NCI-H1417 (cell line): ENCODE measurements around the gene OR56A3.
A peak's percentile ranks its signal among the peaks of the same experiment; 100 is the strongest.
"Not testable (repeated sequence)": the region's sequence is repeated elsewhere in the genome, so short reads cannot be mapped to it uniquely, and the experiment has no call there.

Experiments used
- DNase-seq, 3 experiments: peaks; one replicate each; lab custom pipeline; 2025; lab: John Stamatoyannopoulos, UW

The OR56A3 gene, protein sequence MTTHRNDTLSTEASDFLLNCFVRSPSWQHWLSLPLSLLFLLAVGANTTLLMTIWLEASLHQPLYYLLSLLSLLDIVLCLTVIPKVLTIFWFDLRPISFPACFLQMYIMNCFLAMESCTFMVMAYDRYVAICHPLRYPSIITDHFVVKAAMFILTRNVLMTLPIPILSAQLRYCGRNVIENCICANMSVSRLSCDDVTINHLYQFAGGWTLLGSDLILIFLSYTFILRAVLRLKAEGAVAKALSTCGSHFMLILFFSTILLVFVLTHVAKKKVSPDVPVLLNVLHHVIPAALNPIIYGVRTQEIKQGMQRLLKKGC

DNA sequence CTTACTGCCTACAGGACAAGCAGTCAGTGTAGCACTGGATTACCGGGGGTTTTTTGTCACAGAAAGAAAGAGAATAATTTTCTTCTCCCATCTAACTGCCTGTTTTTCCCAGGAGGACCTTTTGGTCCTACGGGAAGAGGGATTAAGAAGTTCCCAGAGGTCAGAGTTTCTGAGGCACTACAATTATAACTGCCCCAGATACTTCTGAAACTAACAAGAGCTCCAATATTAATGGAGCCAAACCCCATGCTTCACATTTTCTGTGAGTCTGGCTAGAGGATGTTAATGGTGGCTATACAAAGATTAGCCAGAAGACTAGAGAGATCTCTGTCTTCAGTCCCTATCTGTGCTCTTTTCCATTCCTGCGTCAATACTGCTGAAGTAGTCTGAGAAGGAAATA is at the start of gene OR56A3:
Gene OR56A3 (plus strand): TSS at position 301 of the 400 bp plus-strand sequence. CDS start 5,096 bp downstream, outside the sequence.
- no peak for DNase-seq

- DNase-seq, result no peak
Observed at GRCh38 chr11:5892908-5893307, 49.1 kb upstream of the OR56A3 start, which contains the start of gene OR52E5. OR52E5 (plus strand) TSS chr11:5893208; CDS start chr11:5900777, 7,569 bp downstream.

DNA sequence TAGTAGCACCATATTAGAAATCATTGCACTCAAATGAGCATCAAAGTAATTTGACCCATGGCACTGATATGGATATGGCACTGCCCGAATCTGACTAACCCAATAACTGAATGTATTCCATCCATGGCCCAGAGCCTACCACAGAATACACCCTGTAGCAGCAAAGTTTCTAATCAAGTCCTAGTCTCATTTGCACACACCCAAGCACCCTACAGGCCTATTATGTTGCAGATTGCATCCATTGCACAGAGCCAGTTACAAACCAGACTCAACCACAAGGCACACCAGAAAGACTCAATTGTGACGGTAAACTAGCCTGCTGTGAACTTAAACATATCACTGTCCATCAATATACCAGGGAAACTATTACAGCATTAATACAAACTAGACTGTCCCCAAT is 42.5 kb upstream of the OR56A3 start:
- no peak for DNase-seq

GRCh38 chr11:5910540-5910939 is 31.5 kb upstream of the OR56A3 start:
- DNase-seq, result no peak

DNA sequence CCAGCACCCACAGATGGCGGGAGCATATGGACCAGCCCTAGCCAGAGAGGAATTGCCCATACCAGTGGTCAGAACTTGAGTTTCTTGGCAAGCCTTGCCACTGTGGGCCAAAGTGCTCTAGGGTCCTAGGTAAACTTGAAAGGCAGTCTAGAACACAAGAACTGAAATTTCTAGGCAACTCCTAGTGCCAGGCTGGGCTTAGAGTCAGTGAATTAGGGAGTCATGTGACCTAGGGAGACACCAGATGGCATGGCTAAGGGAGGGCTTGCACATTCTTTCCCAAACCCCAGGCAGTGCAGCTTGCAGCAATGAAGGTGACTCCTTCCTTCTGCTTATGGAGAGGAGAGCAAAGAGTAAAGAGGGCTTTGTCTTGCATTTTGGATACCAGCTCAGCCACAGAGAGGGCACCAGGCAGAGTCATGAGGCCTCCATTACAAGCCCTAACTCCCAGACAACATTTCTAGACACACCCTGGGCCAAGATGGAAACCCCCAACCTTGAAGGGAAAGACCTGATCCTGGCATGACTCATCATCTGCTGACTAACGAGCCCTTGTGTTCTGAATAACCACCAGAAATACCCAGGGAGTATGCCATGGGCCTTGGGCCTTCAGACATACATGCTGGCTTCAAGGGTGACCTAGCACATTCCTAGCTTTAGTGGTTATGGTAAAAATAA is 19.2 kb upstream of the OR56A3 start:
- DNase-seq, result no peak

GRCh38 chr11:5923427-5923776 is 18.6 kb upstream of the OR56A3 start:
- DNase-seq, result no peak

- no peak for DNase-seq
Observed at GRCh38 chr11:5923794-5924193, 18.3 kb upstream of the OR56A3 start.

GRCh38 chr11:5928271-5928670 is 13.8 kb upstream of the OR56A3 start:
- DNase-seq, result no peak

DNA sequence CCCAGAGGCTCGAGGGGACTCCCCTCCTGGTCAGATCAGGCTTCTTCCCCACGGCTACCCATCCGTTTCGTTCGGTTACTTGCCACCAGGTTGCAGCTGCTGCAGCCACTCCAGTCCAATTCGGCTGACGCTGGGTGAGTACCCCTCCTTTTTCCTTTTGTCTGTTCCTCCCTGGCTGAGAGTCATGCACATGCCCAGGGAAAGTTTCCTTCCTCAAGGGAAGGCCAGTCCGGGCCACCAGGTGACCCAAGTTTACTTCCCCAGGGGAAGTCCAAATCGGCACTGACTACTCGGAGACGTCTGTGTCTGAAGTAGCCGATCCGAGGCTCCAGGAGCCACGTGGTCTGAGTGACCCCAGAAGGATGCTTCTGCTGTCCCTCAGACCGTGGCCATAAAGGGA is 13.2 kb upstream of the OR56A3 start:
- DNase-seq, result no peak

GRCh38 chr11:5929571-5930368 is 12.3 kb upstream of the OR56A3 start:
- no peak for DNase-seq

DNA sequence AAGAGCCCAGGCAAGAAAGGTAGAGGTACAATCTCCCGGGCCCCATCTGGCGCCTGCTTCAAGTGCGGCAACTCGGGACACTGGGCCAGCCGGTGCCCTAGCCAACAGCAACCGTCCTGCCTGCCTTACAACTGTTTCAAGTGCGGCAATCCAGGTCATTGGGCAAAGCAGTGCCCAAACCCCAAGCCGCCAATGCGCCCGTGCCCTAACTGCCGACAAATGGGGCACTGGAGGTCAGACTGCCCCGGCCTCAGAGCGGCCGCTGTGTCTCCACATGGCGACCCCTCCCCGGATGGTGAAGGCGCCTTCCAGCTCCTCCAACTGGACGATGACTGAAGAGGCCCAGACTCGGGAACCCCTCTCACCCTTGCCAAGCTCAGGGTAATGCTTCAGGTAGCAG is 11.4 kb upstream of the OR56A3 start:
- no peak for DNase-seq

GRCh38 chr11:5931061-5931460 is 11.0 kb upstream of the OR56A3 start:
- no peak for DNase-seq

DNA sequence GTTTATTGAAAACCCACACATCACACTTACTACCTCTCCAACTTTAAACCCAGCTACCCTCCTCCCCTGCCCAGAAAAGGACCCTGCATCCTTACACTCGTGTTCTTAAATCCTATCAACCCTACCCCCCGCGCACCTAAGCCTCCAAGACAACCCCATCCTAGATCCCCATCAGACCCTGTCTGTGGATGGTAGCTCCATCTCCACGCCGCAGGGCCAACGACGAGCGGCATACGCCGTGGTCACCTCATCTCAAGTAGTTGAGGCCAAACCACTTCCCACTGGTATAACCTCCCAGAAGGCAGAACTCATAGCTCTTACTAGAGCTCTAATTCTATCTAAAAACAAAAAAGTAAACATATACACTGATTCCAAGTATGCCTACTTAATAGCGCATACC is 9.4 kb upstream of the OR56A3 start:
- no peak for DNase-seq

GRCh38 chr11:5933116-5933515 is 8.9 kb upstream of the OR56A3 start:
- DNase-seq, result no peak

- DNase-seq, result peak in 2 of 3 experiments; percentile 43 to 74
Observed at GRCh38 chr11:5937868-5938602, 4.0 kb upstream of the OR56A3 start.

DNA sequence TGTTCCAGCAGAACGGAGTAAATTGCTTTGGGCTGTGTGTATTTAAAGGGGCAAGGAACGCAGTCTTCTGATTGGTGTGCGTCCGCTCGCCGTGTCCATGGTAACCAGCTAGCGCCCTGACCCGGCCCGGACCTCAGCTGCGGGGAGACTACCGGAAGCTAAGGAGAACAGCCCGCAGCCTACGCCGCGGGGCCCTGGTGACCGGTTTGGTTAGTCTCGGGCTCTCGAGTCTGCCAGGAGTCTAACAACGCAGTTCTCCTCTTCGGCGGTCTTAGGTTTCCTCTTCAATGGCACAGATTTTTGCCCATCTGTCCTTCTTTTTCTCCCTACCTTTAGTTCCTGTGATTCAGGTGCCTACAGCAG is 3.5 kb upstream of the OR56A3 start:
- DNase-seq, result peak in 2 of 3 experiments; percentile 67 to 82

DNA sequence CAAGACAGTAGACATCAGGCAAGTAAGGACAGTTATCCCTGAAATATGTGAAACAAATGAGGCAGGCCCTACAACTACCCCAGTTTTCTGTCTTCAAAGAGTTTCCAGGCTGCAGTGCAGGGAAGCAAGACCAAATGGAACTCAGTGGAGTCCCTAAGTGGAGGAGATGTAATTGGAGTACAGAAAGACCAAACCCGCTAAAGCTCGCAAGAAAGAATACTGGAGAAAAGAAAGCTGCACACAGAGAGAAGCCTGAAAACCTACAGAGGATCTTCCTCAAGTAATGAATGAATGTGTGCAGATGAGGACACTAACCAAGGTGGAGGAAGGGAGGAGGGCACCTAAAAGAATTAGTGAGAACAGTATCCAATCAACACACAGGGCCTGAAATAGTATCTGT is 1.3 kb upstream of the OR56A3 start:
- DNase-seq, result no peak

- no peak for DNase-seq
Observed at GRCh38 chr11:5955586-5955985, 13.5 kb downstream of the OR56A3 start.

- not testable (repeated sequence) for DNase-seq
Observed at GRCh38 chr11:5960704-5961320, 18.8 kb downstream of the OR56A3 start.

DNA sequence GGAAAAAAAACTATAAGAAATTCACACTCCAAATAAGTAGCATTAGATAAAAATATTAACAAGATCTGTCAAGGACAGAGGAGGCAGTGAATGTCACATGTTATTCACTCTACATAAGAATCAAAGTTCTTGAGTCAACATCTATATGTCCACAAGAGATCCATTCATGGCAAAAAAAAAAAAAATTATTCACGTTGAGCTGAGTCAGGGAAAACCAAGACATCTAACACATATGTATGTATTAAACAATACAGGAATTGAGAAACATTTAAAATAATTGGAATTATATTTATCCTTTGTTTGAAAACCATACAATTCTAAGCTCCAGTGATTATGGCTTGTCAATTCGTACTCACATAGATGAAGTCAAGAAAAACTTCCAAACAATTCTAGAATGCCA is 24.9 kb downstream of the OR56A3 start:
- no peak for DNase-seq

DNA sequence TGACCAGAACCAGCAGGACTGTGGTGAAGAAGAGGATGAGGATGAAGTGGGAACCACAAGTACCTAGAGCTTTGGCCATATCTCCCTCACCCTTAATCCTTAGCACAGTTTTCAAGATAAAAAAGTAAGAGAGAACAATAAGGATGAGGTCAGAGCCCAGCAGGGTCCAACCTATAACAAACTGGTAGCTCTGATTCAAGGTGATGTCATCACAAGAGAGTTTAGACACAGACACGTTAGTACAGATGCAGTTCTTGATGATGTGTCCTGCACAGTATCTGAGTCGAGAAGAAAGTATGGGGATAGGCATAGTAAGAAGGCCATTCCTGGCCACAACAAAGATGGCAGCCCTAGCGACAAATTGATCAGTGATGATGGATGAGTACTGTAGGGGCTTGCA is 25.7 kb downstream of the OR56A3 start:
- DNase-seq, result no peak

- no peak for DNase-seq
Observed at GRCh38 chr11:5968394-5968793, 26.3 kb downstream of the OR56A3 start, which contains the start of gene OR56A5. OR56A5 (minus strand) TSS chr11:5968494; CDS start chr11:5968494, 0 bp downstream.
